HCT116 (cell line): Measurements from ENCODE around the gene ZNF143. TPM values are rescaled to one million over a fixed set of nuclear protein-coding genes. Genes with fewer than 3 reads are reported as not detected.

Experiments used
- ATAC-seq: fragments of 200-7000 bp; cut with Tn5 transposase; 2 replicates; pipeline ENCODE4 v1.9.1; 2020; ENCODE audit warnings: mild to moderate bottlenecking, moderate library complexity
- BruUV-seq: library from RNA; stranded (reverse); fragments of 400-500 nt; replicated peaks from 2 replicates; lab custom pipeline; 2021; lab: Mats Ljungman, UMichigan
- CTCF ChIA-PET: fragments of 300-600 bp; sonication (Branson Sonifier 250); formaldehyde crosslinking; loops from one replicate; lab custom pipeline; 2021; ENCODE audit warnings: antibody characterized with exemption; lab: Charles Lee
- POLR2A ChIA-PET: fragments of 300-600, 350-600 bp; sonication (Branson Sonifier 250); formaldehyde crosslinking; loops from one replicate; lab custom pipeline; 2021; ENCODE audit warnings: antibody characterized with exemption; lab: Charles Lee
- RAD21 ChIA-PET, 2 experiments: fragments of 300-600 bp; sonication (Branson Sonifier 250); formaldehyde crosslinking; loops; one replicate each; lab custom pipeline; 2023; ENCODE audit warnings: low total read pairs in 2 of 2; ENCODE audit not compliant: uncharacterized antibody in 2 of 2, unreplicated experiment in 2 of 2, low non-redundant PET in 1 of 2; lab: Charles Lee
- DNase-seq: peaks from one replicate; pipeline ENCODE4 v3.0.0-alpha.2; 2010; ENCODE audit warnings: low read depth, low spot score
- H2AFZ ChIP-seq: fragments of 200-600 bp; shearing (Covaris generic), sonication (generic); 2 replicates; pipeline ENCODE4 v1.6.1; 2017; ENCODE audit warnings: low read depth, mixed run types, mixed read lengths, antibody characterized with exemption, low read length; ENCODE audit not compliant: poor library complexity, severe bottlenecking
- H3K27ac ChIP-seq: 2 replicates; pipeline ENCODE4 v1.5.1; 2012; ENCODE audit warnings: low read depth, low read length
- H3K27me3 ChIP-seq: fragments of 200-600 bp; sonication (generic); 2 replicates; pipeline ENCODE4 v1.6.1; 2016; ENCODE audit warnings: mixed run types, low read length, mixed read lengths; ENCODE audit not compliant: insufficient read depth
- H3K36me3 ChIP-seq, 2 experiments: fragments of 200-500 bp in 1 of 2; fragments of 200-600 bp in 1 of 2; sonication (Bioruptor generic) in 1 of 2; sonication (generic) in 1 of 2; 2 replicates each; pipeline versions ENCODE4 v1.5.1 to v1.6.1; 2014 to 2016; ENCODE audit warnings: low read length in 2 of 2, inconsistent platforms in 1 of 2, mixed read lengths in 1 of 2, mixed run types in 1 of 2; ENCODE audit not compliant: insufficient read depth in 2 of 2, control insufficient read depth in 1 of 2
- H3K4me1 ChIP-seq, 2 experiments: fragments of 200-600 bp in 1 of 2; sonication (generic) in 1 of 2; 2 replicates each; pipeline versions ENCODE4 v1.5.1 to v1.6.1; 2012 to 2017; ENCODE audit warnings: low read length in 2 of 2, inconsistent platforms in 1 of 2, mild to moderate bottlenecking in 1 of 2, mixed read lengths in 1 of 2, mixed run types in 1 of 2, moderate library complexity in 1 of 2; ENCODE audit not compliant: insufficient read depth in 2 of 2, control insufficient read depth in 1 of 2
- H3K4me2 ChIP-seq: fragments of 200-600 bp; sonication (generic); 2 replicates; pipeline ENCODE4 v1.6.1; 2017; ENCODE audit warnings: mixed run types, low read length, mixed read lengths
- H3K4me3 ChIP-seq, 2 experiments: fragments of 200-600 bp in 1 of 2; sonication (generic) in 1 of 2; replicated peaks in 1 of 2; 2 replicates each; pipeline ENCODE4 v1.5.1; 2011 to 2016; ENCODE audit warnings: low read length in 2 of 2, control low read depth in 1 of 2, low read depth in 1 of 2, mild to moderate bottlenecking in 1 of 2, mixed read lengths in 1 of 2, mixed run types in 1 of 2
- H3K79me2 ChIP-seq: fragments of 200-600 bp; sonication (generic); 2 replicates; pipeline ENCODE4 v1.6.1; 2017; ENCODE audit warnings: mild to moderate bottlenecking, mixed run types, low read length, moderate library complexity, mixed read lengths; ENCODE audit not compliant: insufficient read depth
- H3K9ac ChIP-seq: fragments of 200-600 bp; sonication (generic); 2 replicates; pipeline ENCODE4 v1.6.1; 2016; ENCODE audit warnings: low read length, mixed read lengths
- H3K9me2 ChIP-seq: fragments of 200-600 bp; sonication (generic), shearing (Covaris generic); 2 replicates; pipeline ENCODE4 v1.6.1; 2017; ENCODE audit warnings: mixed run types, mild to moderate bottlenecking, moderate library complexity; ENCODE audit not compliant: insufficient read depth
- H3K9me3 ChIP-seq, 2 experiments: fragments of 200-500 bp in 1 of 2; fragments of 200-600 bp in 1 of 2; sonication (Bioruptor generic) in 1 of 2; sonication (generic) in 1 of 2; 2 replicates each; pipeline ENCODE4 v1.6.1; 2014 to 2017; ENCODE audit warnings: low read length in 2 of 2, mixed read lengths in 2 of 2, inconsistent platforms in 1 of 2, low read depth in 1 of 2, mild to moderate bottlenecking in 1 of 2, mixed run types in 1 of 2, moderate library complexity in 1 of 2; ENCODE audit not compliant: control insufficient read depth in 1 of 2, insufficient read depth in 1 of 2
- H4K20me1 ChIP-seq: fragments of 200-600 bp; sonication (generic), shearing (Covaris generic); 2 replicates; pipeline ENCODE4 v1.6.1; 2017; ENCODE audit warnings: mixed run types, mild to moderate bottlenecking, moderate library complexity; ENCODE audit not compliant: insufficient read depth
- ATF3 ChIP-seq: IDR thresholded peaks from 2 replicates; pipeline ENCODE4 v1.6.1; 2012
- CBX3 ChIP-seq: IDR thresholded peaks from 2 replicates; pipeline ENCODE4 v1.6.1; 2012; ENCODE audit warnings: low read depth
- CEBPB ChIP-seq: IDR thresholded peaks from 2 replicates; pipeline ENCODE4 v1.6.1; 2012; ENCODE audit warnings: low read depth
- EGR1 ChIP-seq: IDR thresholded peaks from 2 replicates; pipeline ENCODE4 v1.6.1; 2012; ENCODE audit warnings: low read depth
- ELF1 ChIP-seq: IDR thresholded peaks from 2 replicates; pipeline ENCODE4 v1.6.1; 2012; ENCODE audit warnings: low read depth, borderline replicate concordance
- EZH2phosphoT487 ChIP-seq: fragments of 200-600 bp; IDR thresholded peaks from 2 replicates; pipeline ENCODE4 v1.6.1; 2018; ENCODE audit warnings: antibody characterized with exemption, borderline replicate concordance
- FOSL1 ChIP-seq: IDR thresholded peaks from 2 replicates; pipeline ENCODE4 v1.6.1; 2012; ENCODE audit warnings: low read depth
- JUND ChIP-seq: IDR thresholded peaks from 2 replicates; pipeline ENCODE4 v1.6.1; 2012
- MAX ChIP-seq: IDR thresholded peaks from 2 replicates; pipeline ENCODE4 v1.6.1; 2012
- POLR2A ChIP-seq: IDR thresholded peaks from 2 replicates; pipeline ENCODE4 v1.7.0; 2011; ENCODE audit warnings: borderline replicate concordance; ENCODE audit not compliant: insufficient read depth, insufficient read length; ENCODE audit errors: extremely low read depth
- POLR2AphosphoS5 ChIP-seq: IDR thresholded peaks from 2 replicates; pipeline ENCODE4 v1.6.1; 2011; ENCODE audit warnings: mild to moderate bottlenecking, low read depth, low read length, moderate library complexity
- RAD21 ChIP-seq: IDR thresholded peaks from 2 replicates; pipeline ENCODE4 v1.6.1; 2012; ENCODE audit warnings: low read depth, mild to moderate bottlenecking
- REST ChIP-seq: IDR thresholded peaks from 2 replicates; pipeline ENCODE4 v1.6.1; 2012; ENCODE audit warnings: low read depth
- SIN3A ChIP-seq: IDR thresholded peaks from 2 replicates; pipeline ENCODE4 v1.6.1; 2012; ENCODE audit warnings: low read depth
- SP1 ChIP-seq: IDR thresholded peaks from 2 replicates; pipeline ENCODE4 v1.6.1; 2012; ENCODE audit warnings: low read depth
- TCF7L2 ChIP-seq: IDR thresholded peaks from 2 replicates; pipeline ENCODE4 v1.7.0; 2011; ENCODE audit warnings: borderline replicate concordance, inconsistent platforms; ENCODE audit not compliant: insufficient read depth, insufficient read length; ENCODE audit errors: extremely low read depth
- YY1 ChIP-seq: IDR thresholded peaks from 2 replicates; pipeline ENCODE4 v1.6.1; 2011; ENCODE audit warnings: low read length, low read depth, moderate library complexity, mild to moderate bottlenecking; ENCODE audit not compliant: insufficient replicate concordance; ENCODE audit errors: extremely low read depth
- ZFX ChIP-seq: fragments of 450-650 bp; IDR thresholded peaks from 2 replicates; pipeline ENCODE4 v1.6.1; 2017
- ZNF274 ChIP-seq: fragments of 200-500 bp; sonication (Bioruptor generic); IDR thresholded peaks from 2 replicates; pipeline ENCODE4 v1.6.1; 2014; ENCODE audit warnings: mild to moderate bottlenecking, low read depth, low read length, inconsistent platforms
- intact Hi-C: fragments of 100-400 bp; cut with micrococcal nuclease; formaldehyde crosslinking; loops from 2 replicates; pipeline ENCODE4 v1.10.0; 2022
- total RNA-seq: library from RNA; stranded (reverse); gene quantifications from one replicate; pipeline ENCODE4 v1.2.1, GENCODE V29; 2021; ENCODE audit not compliant: unreplicated experiment

Gene ZNF143
- total RNA-seq, 1 experiment from 2014 or later, result 27.5 TPM

GRCh38 chr11:9473408-9473807 lies 12.6 kb downstream of the ZNF143 start:
- RAD21 ChIA-PET, result no interaction called here
- H3K9ac ChIP-seq, result no peak overlapping the region
- intact Hi-C loops, result no loop called here
- H3K4me2 ChIP-seq, result no peak overlapping the region
- H3K9me3 ChIP-seq, result no peaks in the 10 kb centered on the region
- H3K79me2 ChIP-seq, result peaks cover 15% of the 10 kb centered on the region; the same call in 1 of the 2 replicates
- TF ChIP-seq CEBPB, result no peak
- no peak for TF ChIP-seq REST
- no peak for TF ChIP-seq POLR2AphosphoS5
- no peak for TF ChIP-seq ZNF274
- TF ChIP-seq EZH2phosphoT487, result no peak
- DNase-seq, result no peak
- H3K27ac ChIP-seq, result no peak overlapping the region
- H4K20me1 ChIP-seq, result no peaks in the 10 kb centered on the region
- POLR2A ChIA-PET, result interaction anchor here (3.4 kb wide), 1 partner anchor 13 kb away, joined by 12 read pairs; the partner anchor contains the start of gene ZNF143
- no peak for ATAC-seq
- peaks cover 14 to 23% of the 10 kb centered on the region in 2 experiments; a peak in 3 of 4 replicates for H3K36me3 ChIP-seq
- CTCF ChIA-PET, result no interaction called here
- no TSS peak for BruUV-seq
- no peaks in the 10 kb centered on the region for H3K27me3 ChIP-seq
- H3K9me2 ChIP-seq, result no peaks in the 10 kb centered on the region
- H3K4me3 ChIP-seq, result no peak overlapping the region
- no peak overlapping the region for H2AFZ ChIP-seq
- H3K4me1 ChIP-seq, result no peaks in the 10 kb centered on the region

- H3K27me3 ChIP-seq, result no peaks in the 10 kb centered on the region
- no TSS peak for BruUV-seq
- peaks cover 17 to 26% of the 10 kb centered on the region in 2 experiments; a peak in 3 of 4 replicates for H3K36me3 ChIP-seq
- no peak overlapping the region for H2AFZ ChIP-seq
- no peaks in the 10 kb centered on the region for H3K9me3 ChIP-seq
- no peak overlapping the region for H3K9ac ChIP-seq
- POLR2A ChIA-PET, result no interaction called here
- H3K4me1 ChIP-seq, result no peaks in the 10 kb centered on the region
- ATAC-seq (no peak), DNase-seq (no peak)
- CTCF ChIA-PET, result no interaction called here
- no peaks in the 10 kb centered on the region for H4K20me1 ChIP-seq
- RAD21 ChIA-PET, result no interaction called here
- H3K4me3 ChIP-seq, result no peak overlapping the region
- intact Hi-C loops, result no loop called here
- no peak overlapping the region for H3K27ac ChIP-seq
- no peaks in the 10 kb centered on the region for H3K9me2 ChIP-seq
- H3K79me2 ChIP-seq, result no peaks in the 10 kb centered on the region
- no peak overlapping the region for H3K4me2 ChIP-seq
- TF ChIP-seq EZH2phosphoT487 (no peak), RAD21 (no peak), ZNF274 (no peak), JUND (no peak), YY1 (no peak), POLR2A (no peak), CBX3 (no peak), ATF3 (no peak), TCF7L2 (no peak), ELF1 (no peak), MAX (no peak), ZFX (no peak), SIN3A (no peak), EGR1 (no peak), POLR2AphosphoS5 (no peak), CEBPB (no peak), SP1 (no peak), FOSL1 (no peak)
These were observed 19.1 kb downstream of the ZNF143 start for GRCh38 chr11:9479899-9480298.
